ENCODE data around the gene DCLK2. TPM values are rescaled to one million over a fixed set of nuclear protein-coding genes. Genes with fewer than 3 reads are reported as not detected.

DCLK2 gene
- total RNA-seq, 2 experiments from 2014 or later: not detected

DNA sequence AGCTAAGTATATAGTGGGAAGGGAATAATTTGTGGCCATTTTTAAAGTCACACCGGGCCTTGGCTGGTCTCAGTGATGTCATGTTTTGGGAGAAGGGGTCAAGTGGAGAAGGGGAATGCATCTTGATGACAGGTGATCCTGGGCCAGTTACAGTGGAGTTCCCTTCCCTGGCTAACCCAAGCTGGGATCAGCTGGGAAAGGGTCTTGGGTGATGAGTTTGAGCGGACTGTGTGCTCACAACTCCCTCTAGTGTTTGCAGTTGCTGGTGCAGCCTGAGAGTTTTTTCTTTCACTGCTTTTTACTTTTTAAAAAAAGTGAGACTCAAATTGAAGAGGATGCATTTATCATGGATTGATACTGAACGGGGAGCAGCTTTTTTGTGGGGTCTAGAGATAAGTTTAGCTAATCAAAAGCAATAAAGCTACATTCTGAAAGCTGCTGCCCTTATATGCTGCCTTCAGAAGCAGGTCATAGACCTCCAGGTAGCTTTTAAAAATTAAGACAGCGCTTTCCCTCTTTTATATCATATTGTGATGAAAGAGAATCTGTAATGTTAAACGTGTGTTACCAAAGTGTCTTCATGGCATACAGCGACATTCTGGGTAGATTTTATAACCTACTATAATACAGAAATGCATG, 164.7 kb downstream of the DCLK2 start:
- Mint-ChIP-seq H3K27ac (no peak overlapping the region), H3K9me3 (no peaks in the 10 kb centered on the region), H3K4me3 (no peak overlapping the region), H3K4me1 (ENCODE audit: low read depth) (no peaks in the 10 kb centered on the region), H3K36me3 (ENCODE audit: low read depth) (no peaks in the 10 kb centered on the region), H3K27me3 (ENCODE audit: low read depth) (peaks cover 2% of the 10 kb centered on the region)
- CTCF ChIA-PET: interaction anchor here (0.6 to 2.8 kb wide), 22 partner anchors 9 to 624 kb away, joined by 3 to 12 read pairs (median 4); no protein-coding TSS in a partner anchor
- intact Hi-C loops (cut with micrococcal nuclease): loop anchor here (1.0 to 5.0 kb wide), 4 partner anchors 232 to 624 kb away; no protein-coding TSS in a partner anchor
- peak; percentile 33 for DNase-seq

- CTCF ChIA-PET: interaction anchor here (0.6 to 2.8 kb wide), 13 partner anchors 13 to 1048 kb away, joined by 3 to 12 read pairs (median 5); no protein-coding TSS in a partner anchor
These were observed 165.7 kb downstream of the DCLK2 start for GRCh38 chr4:150243932-150244331.

DNA sequence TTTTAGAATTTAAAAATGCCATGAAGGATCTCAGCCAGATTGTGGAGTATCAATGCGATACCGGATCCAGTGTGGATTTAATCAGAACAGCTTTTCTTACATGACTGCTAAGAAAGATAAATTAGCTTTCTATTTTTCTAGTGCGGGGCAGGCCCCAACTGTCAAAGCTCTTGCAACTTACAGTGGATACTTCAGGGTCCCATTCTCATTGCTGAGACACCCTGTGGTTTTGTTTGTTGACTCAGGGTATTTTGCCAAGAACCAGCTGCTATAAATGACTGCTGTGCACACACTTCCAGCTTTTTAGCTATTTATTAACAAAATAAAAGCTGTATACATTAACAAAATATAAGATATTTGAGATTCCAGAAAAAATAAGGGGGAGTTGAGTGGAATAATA, 166.4 kb downstream of the DCLK2 start:
- no peak overlapping the region for H3K27ac Mint-ChIP-seq
- H3K4me3 Mint-ChIP-seq: no peak overlapping the region
- peaks cover 2% of the 10 kb centered on the region for H3K27me3 Mint-ChIP-seq (ENCODE audit: low read depth)
- no peak for DNase-seq
- no peaks in the 10 kb centered on the region for H3K9me3 Mint-ChIP-seq
- H3K36me3 Mint-ChIP-seq (ENCODE audit: low read depth): no peaks in the 10 kb centered on the region
- intact Hi-C loops (cut with micrococcal nuclease): loop anchor here (5.0 kb wide), 1 partner anchor 623 kb away; no protein-coding TSS in a partner anchor
- H3K4me1 Mint-ChIP-seq (ENCODE audit: low read depth): no peaks in the 10 kb centered on the region
- CTCF ChIA-PET: interaction anchor here (0.7 to 2.8 kb wide), 7 partner anchors 13 to 1048 kb away, joined by 3 to 12 read pairs (median 4); no protein-coding TSS in a partner anchor

More at GRCh38 chr4:150243932-150244331, 165.7 kb downstream of the DCLK2 start:
- intact Hi-C loops (cut with micrococcal nuclease): loop anchor here (1.0 to 5.0 kb wide), 4 partner anchors 233 to 623 kb away; no protein-coding TSS in a partner anchor
- H3K9me3 Mint-ChIP-seq: no peaks in the 10 kb centered on the region
- H3K4me3 Mint-ChIP-seq: no peak overlapping the region
- no peaks in the 10 kb centered on the region for H3K4me1 Mint-ChIP-seq (ENCODE audit: low read depth)
- H3K36me3 Mint-ChIP-seq (ENCODE audit: low read depth): no peaks in the 10 kb centered on the region
- no peak for DNase-seq
- no peak overlapping the region for H3K27ac Mint-ChIP-seq
- peaks cover 2% of the 10 kb centered on the region for H3K27me3 Mint-ChIP-seq (ENCODE audit: low read depth)

DNA sequence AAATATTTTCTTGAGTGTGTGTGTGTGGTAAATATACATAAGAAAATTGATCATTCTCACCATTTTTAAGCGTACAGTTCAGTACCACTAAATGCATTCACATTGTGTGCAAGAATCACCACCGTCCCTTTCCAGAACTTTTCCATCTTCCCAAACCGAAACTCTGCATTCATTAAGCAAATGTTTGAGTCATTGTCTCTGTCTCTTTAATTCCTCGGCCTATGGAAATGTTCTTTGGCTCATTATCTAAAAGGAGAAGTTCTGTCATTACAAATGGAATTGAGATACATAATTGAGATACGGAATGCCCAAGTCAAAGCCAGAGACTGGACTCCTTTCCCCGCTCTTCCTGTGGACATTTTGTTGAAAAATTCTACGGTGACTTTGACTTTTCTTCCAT, 168.9 kb downstream of the DCLK2 start:
- no peaks in the 10 kb centered on the region for H3K36me3 Mint-ChIP-seq (ENCODE audit: low read depth)
- no peaks in the 10 kb centered on the region for H3K9me3 Mint-ChIP-seq
- H3K4me1 Mint-ChIP-seq (ENCODE audit: low read depth): no peaks in the 10 kb centered on the region
- no peak overlapping the region for H3K4me3 Mint-ChIP-seq
- CTCF ChIA-PET: no interaction called here
- no peak for DNase-seq
- H3K27me3 Mint-ChIP-seq (ENCODE audit: low read depth): peaks cover 2% of the 10 kb centered on the region
- intact Hi-C loops (cut with micrococcal nuclease): no loop called here
- no peak overlapping the region for H3K27ac Mint-ChIP-seq

- peaks cover 2% of the 10 kb centered on the region for H3K27me3 Mint-ChIP-seq (ENCODE audit: low read depth)
- no peak overlapping the region for H3K27ac Mint-ChIP-seq
- no peaks in the 10 kb centered on the region for H3K36me3 Mint-ChIP-seq (ENCODE audit: low read depth)
- DNase-seq: no peak
- H3K4me1 Mint-ChIP-seq (ENCODE audit: low read depth): no peaks in the 10 kb centered on the region
- no peak overlapping the region for H3K4me3 Mint-ChIP-seq
- intact Hi-C loops (cut with micrococcal nuclease): no loop called here
- CTCF ChIA-PET: interaction anchor here (0.7 kb wide), 1 partner anchor 269 kb away, joined by 3 read pairs; no protein-coding TSS in a partner anchor
- H3K9me3 Mint-ChIP-seq: no peaks in the 10 kb centered on the region
These were observed 169.9 kb downstream of the DCLK2 start for GRCh38 chr4:150248181-150248580.

- no peak overlapping the region for H3K4me3 Mint-ChIP-seq
- DNase-seq: no peak
- CTCF ChIA-PET: no interaction called here
- H3K36me3 Mint-ChIP-seq (ENCODE audit: low read depth): no peaks in the 10 kb centered on the region
- intact Hi-C loops (cut with micrococcal nuclease): no loop called here
- H3K27me3 Mint-ChIP-seq (ENCODE audit: low read depth): no peaks in the 10 kb centered on the region
- H3K27ac Mint-ChIP-seq: no peak overlapping the region
- no peaks in the 10 kb centered on the region for H3K4me1 Mint-ChIP-seq (ENCODE audit: low read depth)
- H3K9me3 Mint-ChIP-seq: no peaks in the 10 kb centered on the region
These were observed 172.2 kb downstream of the DCLK2 start for GRCh38 chr4:150250293-150250997.

GRCh38 chr4:150250998-150251651, 172.9 kb downstream of the DCLK2 start:
- H3K27ac Mint-ChIP-seq: no peak overlapping the region

GRCh38 chr4:150251752-150252190, 173.5 kb downstream of the DCLK2 start:
- Mint-ChIP-seq H3K36me3 (ENCODE audit: low read depth) (peaks cover 1% of the 10 kb centered on the region), H3K27me3 (ENCODE audit: low read depth) (no peaks in the 10 kb centered on the region), H3K4me1 (ENCODE audit: low read depth) (no peaks in the 10 kb centered on the region), H3K4me3 (no peak overlapping the region), H3K9me3 (no peaks in the 10 kb centered on the region), H3K27ac (no peak overlapping the region)
- CTCF ChIA-PET: no interaction called here
- no peak for DNase-seq
- intact Hi-C loops (cut with micrococcal nuclease): no loop called here

More at GRCh38 chr4:150250998-150251651, 172.9 kb downstream of the DCLK2 start:
- Mint-ChIP-seq H3K27me3 (ENCODE audit: low read depth) (no peaks in the 10 kb centered on the region), H3K9me3 (no peaks in the 10 kb centered on the region), H3K36me3 (ENCODE audit: low read depth) (no peaks in the 10 kb centered on the region), H3K4me1 (ENCODE audit: low read depth) (no peaks in the 10 kb centered on the region), H3K4me3 (no peak overlapping the region)
- CTCF ChIA-PET: no interaction called here
- DNase-seq: no peak
- intact Hi-C loops (cut with micrococcal nuclease): no loop called here

DNA sequence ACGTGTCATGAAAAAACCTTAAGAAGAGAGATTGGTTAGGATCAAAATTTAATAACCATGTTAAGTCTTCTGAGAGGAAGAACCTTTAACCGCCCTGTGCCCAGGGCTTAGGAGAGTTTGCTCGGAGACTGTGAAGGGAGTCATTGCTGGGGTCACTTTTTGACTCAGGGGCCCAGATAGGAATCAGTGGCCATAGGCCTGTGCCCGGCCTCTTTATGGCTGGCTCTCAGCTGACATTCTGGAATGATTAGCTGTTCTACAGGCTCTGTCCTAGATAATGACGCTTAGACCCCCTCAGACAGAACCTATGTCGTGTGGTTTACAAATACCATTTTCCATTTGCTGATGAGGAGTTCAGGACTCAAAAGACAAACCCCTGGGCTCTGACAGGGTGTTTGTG, 174.1 kb downstream of the DCLK2 start:
- no peaks in the 10 kb centered on the region for H3K9me3 Mint-ChIP-seq
- no peaks in the 10 kb centered on the region for H3K4me1 Mint-ChIP-seq (ENCODE audit: low read depth)
- H3K36me3 Mint-ChIP-seq (ENCODE audit: low read depth): peaks cover 1% of the 10 kb centered on the region
- no peaks in the 10 kb centered on the region for H3K27me3 Mint-ChIP-seq (ENCODE audit: low read depth)
- CTCF ChIA-PET: no interaction called here
- DNase-seq: no peak
- no peak overlapping the region for H3K4me3 Mint-ChIP-seq
- H3K27ac Mint-ChIP-seq: no peak overlapping the region
- intact Hi-C loops (cut with micrococcal nuclease): no loop called here

- no peak overlapping the region for H3K27ac Mint-ChIP-seq
These were observed 174.5 kb downstream of the DCLK2 start for GRCh38 chr4:150252741-150253140.

GRCh38 chr4:150253416-150253815, 175.2 kb downstream of the DCLK2 start:
- Mint-ChIP-seq H3K4me3 (no peak overlapping the region), H3K9me3 (no peaks in the 10 kb centered on the region), H3K27me3 (ENCODE audit: low read depth) (no peaks in the 10 kb centered on the region), H3K27ac (no peak overlapping the region), H3K4me1 (ENCODE audit: low read depth) (no peaks in the 10 kb centered on the region), H3K36me3 (ENCODE audit: low read depth) (peaks cover 1% of the 10 kb centered on the region)
- no peak for DNase-seq
- intact Hi-C loops (cut with micrococcal nuclease): no loop called here
- CTCF ChIA-PET: no interaction called here

More at GRCh38 chr4:150252741-150253140, 174.5 kb downstream of the DCLK2 start:
- no peak for DNase-seq
- H3K36me3 Mint-ChIP-seq (ENCODE audit: low read depth): peaks cover 1% of the 10 kb centered on the region
- no peaks in the 10 kb centered on the region for H3K4me1 Mint-ChIP-seq (ENCODE audit: low read depth)
- CTCF ChIA-PET: no interaction called here
- H3K27me3 Mint-ChIP-seq (ENCODE audit: low read depth): no peaks in the 10 kb centered on the region
- no peak overlapping the region for H3K4me3 Mint-ChIP-seq
- H3K9me3 Mint-ChIP-seq: no peaks in the 10 kb centered on the region
- intact Hi-C loops (cut with micrococcal nuclease): no loop called here

GRCh38 chr4:150253965-150254630, 175.9 kb downstream of the DCLK2 start:
- intact Hi-C loops (cut with micrococcal nuclease): no loop called here
- no peak overlapping the region for H3K4me3 Mint-ChIP-seq
- H3K27me3 Mint-ChIP-seq (ENCODE audit: low read depth): no peaks in the 10 kb centered on the region
- no peaks in the 10 kb centered on the region for H3K4me1 Mint-ChIP-seq (ENCODE audit: low read depth)
- DNase-seq: no peak
- no peaks in the 10 kb centered on the region for H3K9me3 Mint-ChIP-seq
- CTCF ChIA-PET: no interaction called here
- no peak overlapping the region for H3K27ac Mint-ChIP-seq
- H3K36me3 Mint-ChIP-seq (ENCODE audit: low read depth): peaks cover 1% of the 10 kb centered on the region

All from activated naive CD4-positive, alpha-beta T cell treated with anti-CD3 and anti-CD28 coated beads for 36 hours (primary cell).